GM12878 (cell line): Measurements from ENCODE around the gene POLR3G.

Experiments used
- ATF2 ChIP-seq: IDR thresholded peaks from 2 replicates; pipeline ENCODE4 v1.6.1; 2012; ENCODE audit warnings: low read length, inconsistent platforms
- CTCF ChIP-seq, 3 experiments: IDR thresholded peaks in 2 of 3; conservative IDR thresholded peaks in 1 of 3; 2 replicates each; pipeline ENCODE4 v1.5.1; 2011; ENCODE audit warnings: low read depth in 3 of 3, low read length in 3 of 3, mild to moderate bottlenecking in 3 of 3, control low read depth in 2 of 3, moderate library complexity in 2 of 3, inconsistent platforms in 1 of 3, mixed read lengths in 1 of 3; ENCODE audit not compliant: control insufficient read depth in 2 of 3, insufficient read depth in 1 of 3; ENCODE audit errors: extremely low read depth in 1 of 3
- ELK1 ChIP-seq: IDR thresholded peaks from 2 replicates; pipeline ENCODE4 v1.6.1; 2012; ENCODE audit warnings: low read depth, low read length, improper control_type of control experiment
- EP300 ChIP-seq, 2 experiments: fragments of 150-350 bp in 1 of 2; IDR thresholded peaks; 2 replicates each; pipeline ENCODE4 v1.6.1; 2011 to 2012; ENCODE audit warnings: low read depth in 2 of 2, low read length in 2 of 2, borderline replicate concordance in 1 of 2, improper control_type of control experiment in 1 of 2, inconsistent platforms in 1 of 2; ENCODE audit not compliant: control insufficient read depth in 1 of 2
- HDAC2 ChIP-seq: fragments of 200-600 bp; sonication (generic); IDR thresholded peaks from 2 replicates; pipeline ENCODE4 v1.6.1; 2017
- RCOR1 ChIP-seq: conservative IDR thresholded peaks from 2 replicates; pipeline ENCODE4 v1.6.1; 2012; ENCODE audit warnings: low read depth, low read length, improper control_type of control experiment
- REST ChIP-seq: IDR thresholded peaks from 2 replicates; pipeline ENCODE4 v1.6.1; 2012; ENCODE audit warnings: mild to moderate bottlenecking, low read depth, low read length
- TCF3 ChIP-seq: IDR thresholded peaks from 2 replicates; pipeline ENCODE4 v1.6.1; 2012; ENCODE audit warnings: low read depth, mild to moderate bottlenecking, low read length, borderline replicate concordance; ENCODE audit not compliant: insufficient read depth
- ZNF217 ChIP-seq: fragments of 450-650 bp; IDR thresholded peaks from 2 replicates; pipeline ENCODE4 v1.6.1; 2017; ENCODE audit warnings: antibody characterized with exemption, mild to moderate bottlenecking

GRCh38 chr5:90479611-90480385 lies 5.1 kb downstream of the POLR3G start:
- TF ChIP-seq ELK1 (no peak), EP300 (IDR thresholded peaks at IDR 0.05; ENCODE audit: borderline replicate concordance in 1 of 2, control insufficient read depth in 1 of 2, low read depth in 2 of 2, low read length in 2 of 2) (no peak), ZNF217 (no peak), CTCF (IDR thresholded peaks at IDR 0.05 in 2 of 3, conservative IDR thresholded peaks at IDR 0.05 in 1 of 3; ENCODE audit: control insufficient read depth in 2 of 3, extremely low read depth in 1 of 3, insufficient read depth in 1 of 3, low read depth in 3 of 3, low read length in 3 of 3) (no peak), TCF3 (no peak), REST (no peak), HDAC2 (no peak), RCOR1 (no peak), ATF2 (no peak)
